Psoas muscle (tissue), 8 donors: ENCODE data around the gene MMP25. TPM values are rescaled to one million over a fixed set of nuclear protein-coding genes. Genes with fewer than 3 reads are reported as not detected.
A peak's percentile ranks its signal among the peaks of the same experiment; 100 is the strongest.
"Not testable (repeated sequence)": the region's sequence is repeated elsewhere in the genome, so short reads cannot be mapped to it uniquely, and the experiment has no call there.

Source experiments
- ATAC-seq, 4 donors: fragments of 200-7000 bp; cut with Tn5 transposase; one replicate each; pipeline ENCODE4 v1.9.1; 2020; ENCODE audit warnings: moderate library complexity in 3 of 4, mild to moderate bottlenecking in 2 of 4
- DNase-seq, 2 donors: peaks; one replicate each; pipeline ENCODE4 v3.0.0-alpha.2; 2020
- H3K27ac ChIP-seq: fragments of 200-600 bp; one replicate; pipeline ENCODE4 v1.8.0; 2022
- H3K27me3 ChIP-seq, 3 donors: fragments of 200-600 bp in 1 of 3; one replicate each; pipeline versions ENCODE4 v1.6.1 to v1.8.0; 2013 to 2022; ENCODE audit warnings: low read length in 2 of 3, mild to moderate bottlenecking in 2 of 3, moderate library complexity in 1 of 3; ENCODE audit not compliant: insufficient read depth in 3 of 3
- H3K36me3 ChIP-seq, 2 donors: fragments of 200-600 bp in 1 of 2; one replicate each; pipeline versions ENCODE4 v1.6.1 to v1.8.0; 2013 to 2022; ENCODE audit warnings: low read depth in 1 of 2, mild to moderate bottlenecking in 1 of 2, moderate library complexity in 1 of 2; ENCODE audit not compliant: insufficient read depth in 1 of 2
- H3K4me1 ChIP-seq: fragments of 200-600 bp; one replicate; pipeline ENCODE4 v1.8.0; 2022
- H3K4me3 ChIP-seq: fragments of 200-600 bp; one replicate; pipeline ENCODE4 v1.8.0; 2022; ENCODE audit warnings: mild to moderate bottlenecking
- H3K9me3 ChIP-seq: fragments of 200-600 bp; one replicate; pipeline ENCODE4 v1.8.0; 2022
- CTCF ChIP-seq: fragments of 200-600 bp; IDR thresholded peaks from one replicate; pipeline ENCODE4 v1.8.0; 2022; ENCODE audit warnings: antibody characterized with exemption
- WGBS, 3 donors: extraction: QIAGEN DNeasy Blood & Tissue Kit; methylation state at CpG; one replicate each; pipeline versions ENCODE4 v1.1.6 to v1.1.7; 2013; 5-methylcytosine and 5-hydroxymethylcytosine counted together
- intact Hi-C, 2 donors: fragments of 100-400 bp; cut with DNase I; formaldehyde crosslinking; loops; one replicate each; pipeline versions ENCODE4 v1.11.0 to v1.14.2; 2022
- polyA plus RNA-seq, 3 donors: library from polyadenylated mRNA; stranded (reverse); fragments of 200-250 nt; gene quantifications; one replicate each; pipeline ENCODE4 v1.2.3, GENCODE V29; 2013
- total RNA-seq, 4 donors: library from RNA; stranded (reverse); fragmentation: NEBNext Ultra II Directional in 2 of 4; extraction: Animal tissue kit (Norgen Biotek cat#: 25700) in 2 of 4; gene quantifications; one replicate each; pipeline versions ENCODE4 v1.2.1 to v1.2.4, GENCODE V29; 2021 to 2023
- donor health status: healthy with polysubstance abuse.
- donor health status: DM: no; HTN: no; CAD: no; lungs with moderate emphysema.
- donor health status: Bipolar disorder and iron deficiency.
- donor health status: healthy.
- donor health status: DM: yes; HTN: yes; CAD: no.
- donor health status: DM: no; HTN: no; CAD: no.
- donor health status: DM: no; HTN: no; CAD: no.
- donor health status: DM: yes; HTN: yes; CAD: no.

Gene MMP25
- total and polyA plus RNA-seq, 7 donors, result 0.13 to 2.3 (median 1.0) TPM

- no peaks in the 10 kb centered on the region for H3K9me3 ChIP-seq
- intact Hi-C loops, result no loop called here
- whole genome bisulfite sequencing, 3 donors, result 82 to 88% (median 85%) methylated on average over 17 of the region's 17 CpGs
- H3K4me3 ChIP-seq, result no peak overlapping the region
- DNase-seq (peak in 1 of 2 donors; percentile 31), ATAC-seq (no peak)
- H3K4me1 ChIP-seq, result no peaks in the 10 kb centered on the region
- no peak for TF ChIP-seq CTCF
- H3K27ac ChIP-seq, result no peak overlapping the region
- H3K27me3 ChIP-seq, result no peaks in the 10 kb centered on the region
- no peaks in the 10 kb centered on the region for H3K36me3 ChIP-seq
Observed at GRCh38 chr16:3080024-3080423, 33.7 kb downstream of the MMP25 start.

GRCh38 chr16:3081957-3082356 is 35.6 kb downstream of the MMP25 start:
- H3K27me3 ChIP-seq, H3K36me3 ChIP-seq, H3K4me1 ChIP-seq, H3K27ac ChIP-seq, H3K9me3 ChIP-seq, intact Hi-C loops, ATAC-seq, H3K4me3 ChIP-seq: not testable (repeated sequence)
- DNase-seq, result peak in 1 of 2 donors; percentile 31
- 90 to 94% (median 92%) methylated on average over 11 to 13 of the region's 13 CpGs for WGBS, 3 donors

GRCh38 chr16:3083408-3083807 is 37.0 kb downstream of the MMP25 start:
- 93 to 96% (median 93%) methylated on average over 8 of the region's 8 CpGs for WGBS, 3 donors

GRCh38 chr16:3084491-3084890 is 38.1 kb downstream of the MMP25 start:
- H3K4me1 ChIP-seq, result peaks cover 9% of the 10 kb centered on the region
- no peak for DNase-seq
- no peak for ATAC-seq
- intact Hi-C loops, result no loop called here
- TF ChIP-seq CTCF, result no peak
- no peak overlapping the region for H3K4me3 ChIP-seq
- WGBS, 3 donors, result 87 to 100% (median 93%) methylated on average over 1 of the region's 1 CpG
- H3K9me3 ChIP-seq, result no peaks in the 10 kb centered on the region
- no peak overlapping the region for H3K27ac ChIP-seq
- H3K36me3 ChIP-seq, result no peaks in the 10 kb centered on the region
- no peaks in the 10 kb centered on the region for H3K27me3 ChIP-seq

More at GRCh38 chr16:3083408-3083807, 37.0 kb downstream of the MMP25 start:
- H3K27ac ChIP-seq, H3K4me3 ChIP-seq, ATAC-seq, H3K27me3 ChIP-seq, H3K36me3 ChIP-seq, H3K4me1 ChIP-seq, H3K9me3 ChIP-seq, intact Hi-C loops: not testable (repeated sequence)
- DNase-seq, result peak in 1 of 2 donors; percentile 19

- TF ChIP-seq CTCF, result no peak
- Histone ChIP-seq H3K4me3 (no peak overlapping the region), H3K27me3 (no peaks in the 10 kb centered on the region), H3K27ac (no peak overlapping the region), H3K36me3 (no peaks in the 10 kb centered on the region), H3K9me3 (no peaks in the 10 kb centered on the region), H3K4me1 (peaks cover 9% of the 10 kb centered on the region)
- DNase-seq, result peak in 1 of 2 donors; percentile 10
- 84 to 88% (median 86%) methylated on average over 7 of the region's 7 CpGs for WGBS, 3 donors
- no peak for ATAC-seq
- intact Hi-C loops, result no loop called here
Observed at GRCh38 chr16:3084969-3085670, 38.8 kb downstream of the MMP25 start.
